ENCODE data around the gene SLC5A11. TPM values are rescaled to one million over a fixed set of nuclear protein-coding genes. Genes with fewer than 3 reads are reported as not detected.
"Not testable (repeated sequence)": the region's sequence is repeated elsewhere in the genome, so short reads cannot be mapped to it uniquely, and the experiment has no call there.

Gene SLC5A11
- total and polyA plus RNA-seq, 4 donors: 0.05 to 1.1 TPM; not detected in 2

DNA sequence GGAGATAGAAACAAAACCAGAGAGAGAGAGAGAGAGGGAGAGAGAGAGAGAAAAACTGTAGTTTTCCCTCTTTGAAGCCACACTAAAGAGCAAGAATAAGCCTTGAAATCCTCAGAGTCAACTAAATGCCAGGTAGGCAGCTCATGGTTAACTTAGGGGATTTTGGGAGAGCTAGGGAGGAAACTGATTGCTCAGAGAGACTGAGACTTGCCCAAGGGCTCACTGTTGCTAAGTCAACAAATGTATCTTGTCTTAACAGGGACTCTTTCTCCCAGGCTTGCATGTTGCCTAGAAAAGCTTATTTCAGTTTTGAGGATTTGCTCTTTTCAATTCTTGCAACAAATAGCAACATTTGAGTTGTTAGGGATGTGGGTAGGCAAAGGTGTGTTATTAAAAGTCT lies 4.5 kb upstream of the SLC5A11 start:
- ATAC-seq (ENCODE audit: insufficient read depth, low FRiP score) (no peak), DNase-seq (no peak)
- no peak overlapping the region for H3K4me3 ChIP-seq
- H3K4me1 ChIP-seq (ENCODE audit: control insufficient read depth in 5 of 5, insufficient read depth in 5 of 5, low read length in 5 of 5): peaks cover 0 to 3% (median 0%) of the 10 kb centered on the region in 5 donors
- H3K36me3 ChIP-seq (ENCODE audit: control insufficient read depth in 4 of 4, insufficient read depth in 4 of 4, low read length in 4 of 4): no peaks in the 10 kb centered on the region
- H3K9me3 ChIP-seq (ENCODE audit: control insufficient read depth in 4 of 4, insufficient read depth in 3 of 4, low read length in 3 of 4): peaks cover 0 to 3% (median 0%) of the 10 kb centered on the region in 4 donors
- H3K27me3 ChIP-seq (ENCODE audit: control insufficient read depth in 3 of 3, insufficient read depth in 3 of 3, low read length in 2 of 3): no peaks in the 10 kb centered on the region
- no peak overlapping the region for H3K27ac ChIP-seq (ENCODE audit: low read depth in 1 of 2, low read length in 1 of 2)
- H3K9ac ChIP-seq (ENCODE audit: insufficient read depth in 1 of 2, low read length in 2 of 2): no peak overlapping the region
- TF ChIP-seq, protein P1, sequence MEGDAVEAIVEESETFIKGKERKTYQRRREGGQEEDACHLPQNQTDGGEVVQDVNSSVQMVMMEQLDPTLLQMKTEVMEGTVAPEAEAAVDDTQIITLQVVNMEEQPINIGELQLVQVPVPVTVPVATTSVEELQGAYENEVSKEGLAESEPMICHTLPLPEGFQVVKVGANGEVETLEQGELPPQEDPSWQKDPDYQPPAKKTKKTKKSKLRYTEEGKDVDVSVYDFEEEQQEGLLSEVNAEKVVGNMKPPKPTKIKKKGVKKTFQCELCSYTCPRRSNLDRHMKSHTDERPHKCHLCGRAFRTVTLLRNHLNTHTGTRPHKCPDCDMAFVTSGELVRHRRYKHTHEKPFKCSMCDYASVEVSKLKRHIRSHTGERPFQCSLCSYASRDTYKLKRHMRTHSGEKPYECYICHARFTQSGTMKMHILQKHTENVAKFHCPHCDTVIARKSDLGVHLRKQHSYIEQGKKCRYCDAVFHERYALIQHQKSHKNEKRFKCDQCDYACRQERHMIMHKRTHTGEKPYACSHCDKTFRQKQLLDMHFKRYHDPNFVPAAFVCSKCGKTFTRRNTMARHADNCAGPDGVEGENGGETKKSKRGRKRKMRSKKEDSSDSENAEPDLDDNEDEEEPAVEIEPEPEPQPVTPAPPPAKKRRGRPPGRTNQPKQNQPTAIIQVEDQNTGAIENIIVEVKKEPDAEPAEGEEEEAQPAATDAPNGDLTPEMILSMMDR (IDR thresholded peaks at IDR 0.05; ENCODE audit: control extremely low read depth, extremely low read depth): no peak

DNA sequence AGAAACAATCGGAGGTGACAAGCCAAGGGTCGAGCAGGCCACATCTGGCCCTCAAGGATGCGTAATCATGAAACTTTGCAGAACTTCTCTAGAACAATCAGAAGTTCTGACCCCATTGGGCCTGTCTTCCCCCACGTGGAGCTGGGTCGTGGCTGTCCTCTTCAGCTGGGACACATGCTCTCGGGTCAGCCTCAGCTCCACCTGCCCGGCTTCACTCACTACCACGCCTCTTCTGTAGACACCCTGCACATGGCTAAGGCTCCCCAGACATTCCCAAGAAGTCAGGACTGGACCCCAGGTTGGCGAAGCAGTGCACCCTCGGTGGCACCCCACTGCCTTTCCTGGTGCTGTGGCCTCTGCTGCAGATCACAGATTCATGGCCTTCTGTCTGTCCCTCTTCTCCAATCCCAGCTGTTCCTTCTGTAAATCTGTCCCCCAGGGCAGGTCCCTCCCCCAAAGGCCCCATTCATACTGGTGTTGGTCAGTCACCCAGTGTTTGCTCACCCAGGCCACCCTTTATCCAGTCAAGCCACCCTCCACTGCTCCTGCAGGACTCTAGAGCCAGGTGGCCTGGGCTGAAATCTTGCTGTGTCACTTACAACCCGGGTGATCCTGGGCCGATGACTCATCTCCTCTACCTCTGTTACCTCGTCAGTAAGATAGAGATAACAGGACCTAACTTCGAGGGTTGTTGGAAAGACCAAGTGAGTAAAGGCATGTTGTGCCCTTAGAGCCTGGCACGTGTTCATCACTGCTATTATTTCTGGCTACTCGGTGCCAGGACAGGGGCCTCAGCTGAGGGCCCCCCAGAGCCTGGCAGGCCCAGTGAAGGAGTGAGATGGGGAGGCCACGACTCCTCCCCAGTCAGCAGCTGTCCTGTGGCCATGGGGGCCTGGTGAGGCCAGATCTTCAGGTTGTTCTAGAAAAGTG lies 1.4 kb upstream of the SLC5A11 start:
- ATAC-seq (ENCODE audit: insufficient read depth, low FRiP score): no peak
- H3K4me1 ChIP-seq (ENCODE audit: control insufficient read depth in 5 of 5, insufficient read depth in 5 of 5, low read length in 5 of 5): no peaks in the 10 kb centered on the region

DNA sequence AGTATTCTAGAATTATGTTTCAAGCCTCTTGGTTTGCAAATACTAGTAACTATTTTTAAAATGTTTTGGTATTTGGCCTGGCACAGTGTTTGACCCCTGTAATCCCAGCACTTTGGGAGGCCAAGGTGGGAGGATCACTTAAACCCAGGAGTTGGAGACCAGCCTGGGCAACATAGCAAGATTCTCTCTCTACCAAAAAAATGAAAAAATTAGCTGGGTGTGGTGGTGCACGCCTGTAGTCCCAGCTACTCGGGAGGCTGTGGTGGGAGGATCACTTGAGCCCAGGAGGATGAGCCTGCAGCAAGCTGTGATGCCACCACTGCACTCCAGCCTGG lies 765 bp upstream of the SLC5A11 start:
- not testable (repeated sequence) for DNase-seq; H3K4me3 ChIP-seq; H3K27me3 ChIP-seq (ENCODE audit: control insufficient read depth in 3 of 3, insufficient read depth in 3 of 3, low read length in 2 of 3); H3K9me3 ChIP-seq (ENCODE audit: control insufficient read depth in 4 of 4, insufficient read depth in 3 of 4, low read length in 3 of 4); H3K4me1 ChIP-seq (ENCODE audit: control insufficient read depth in 5 of 5, insufficient read depth in 5 of 5, low read length in 5 of 5); ATAC-seq (ENCODE audit: insufficient read depth, low FRiP score); H3K27ac ChIP-seq (ENCODE audit: low read depth in 1 of 2, low read length in 1 of 2); H3K36me3 ChIP-seq (ENCODE audit: control insufficient read depth in 4 of 4, insufficient read depth in 4 of 4, low read length in 4 of 4); H3K9ac ChIP-seq (ENCODE audit: insufficient read depth in 1 of 2, low read length in 2 of 2)
- WGBS, 2 donors: 93 to 96% methylated on average over 2 of the region's 2 CpGs

More for the DNA sequence above, 1.4 kb upstream of the SLC5A11 start:
- Histone ChIP-seq H3K27ac (ENCODE audit: low read depth in 1 of 2, low read length in 1 of 2) (no peak overlapping the region), H3K9ac (ENCODE audit: insufficient read depth in 1 of 2, low read length in 2 of 2) (no peak overlapping the region), H3K36me3 (ENCODE audit: control insufficient read depth in 4 of 4, insufficient read depth in 4 of 4, low read length in 4 of 4) (no peaks in the 10 kb centered on the region), H3K4me3 (no peak overlapping the region), H3K27me3 (ENCODE audit: control insufficient read depth in 3 of 3, insufficient read depth in 3 of 3, low read length in 2 of 3) (no peaks in the 10 kb centered on the region), H3K9me3 (ENCODE audit: control insufficient read depth in 4 of 4, insufficient read depth in 3 of 4, low read length in 3 of 4) (peaks cover 0 to 3% (median 0%) of the 10 kb centered on the region in 4 donors)
- 83% methylated on average over 17 of the region's 17 CpGs for WGBS, 2 donors
- DNase-seq: no peak
- TF ChIP-seq, protein P1 (IDR thresholded peaks at IDR 0.05; ENCODE audit: control extremely low read depth, extremely low read depth): no peak

DNA sequence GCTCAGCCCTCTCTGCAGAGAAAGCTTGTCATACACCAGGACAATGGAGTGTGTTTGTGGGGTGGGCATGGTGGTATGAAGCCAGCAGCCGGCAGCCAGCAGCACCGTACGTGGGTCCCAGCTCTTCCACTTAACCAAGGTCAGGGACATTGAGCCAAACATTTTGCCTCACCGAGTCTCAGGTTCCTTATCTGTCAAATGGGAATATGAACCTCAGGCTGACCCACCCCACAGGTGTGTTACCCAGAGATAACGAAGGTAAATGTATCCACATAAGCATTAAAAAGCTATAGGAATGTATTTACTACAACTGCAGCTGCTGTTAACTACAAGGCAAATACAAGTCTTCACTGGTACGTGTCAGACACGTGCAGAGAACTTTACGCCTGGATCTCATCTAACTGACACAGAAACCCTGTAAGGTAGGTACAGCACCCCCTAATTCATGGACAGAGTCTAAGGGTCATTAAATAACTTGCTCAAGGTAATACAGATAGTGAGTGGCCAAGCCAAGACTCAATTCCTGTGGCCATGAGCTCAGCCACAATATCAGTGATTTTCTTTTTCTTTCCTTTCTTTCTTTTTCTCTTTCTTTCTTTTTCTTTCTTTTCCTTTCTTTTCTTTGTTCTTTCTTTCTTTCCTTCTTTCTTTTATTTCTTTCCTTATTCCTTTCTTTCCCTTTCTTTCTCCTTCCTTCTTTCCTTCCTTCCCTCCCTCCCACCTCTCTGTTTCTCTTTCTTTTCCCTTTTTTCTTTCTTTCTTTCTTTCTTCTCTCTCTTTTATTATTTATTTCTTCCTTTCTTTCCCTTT lies 990 bp downstream of the SLC5A11 start:
- TF ChIP-seq, protein P1 (IDR thresholded peaks at IDR 0.05; ENCODE audit: control extremely low read depth, extremely low read depth): no peak
- DNase-seq: no peak
- H3K4me3 ChIP-seq: no peak overlapping the region

More for the DNA sequence above, 990 bp downstream of the SLC5A11 start:
- Histone ChIP-seq H3K36me3 (ENCODE audit: control insufficient read depth in 4 of 4, insufficient read depth in 4 of 4, low read length in 4 of 4) (no peaks in the 10 kb centered on the region), H3K4me1 (ENCODE audit: control insufficient read depth in 5 of 5, insufficient read depth in 5 of 5, low read length in 5 of 5) (no peaks in the 10 kb centered on the region), H3K27ac (ENCODE audit: low read depth in 1 of 2, low read length in 1 of 2) (no peak overlapping the region), H3K9ac (ENCODE audit: insufficient read depth in 1 of 2, low read length in 2 of 2) (no peak overlapping the region), H3K27me3 (ENCODE audit: control insufficient read depth in 3 of 3, insufficient read depth in 3 of 3, low read length in 2 of 3) (no peaks in the 10 kb centered on the region), H3K9me3 (ENCODE audit: control insufficient read depth in 4 of 4, insufficient read depth in 3 of 4, low read length in 3 of 4) (peaks cover 0 to 3% (median 0%) of the 10 kb centered on the region in 4 donors)
- WGBS, 2 donors: 71 to 74% methylated on average over 8 of the region's 8 CpGs
- no peak for ATAC-seq (ENCODE audit: insufficient read depth, low FRiP score)

Data from lung (tissue), 12 donors.